OCI-LY7 (cell line): Measurements from ENCODE around the gene GNA15. TPM values are rescaled to one million over a fixed set of nuclear protein-coding genes. Genes with fewer than 3 reads are reported as not detected.

Experiments
- BruUV-seq: library from RNA; stranded (reverse); fragments of 400-500 nt; replicated peaks from 2 replicates; lab custom pipeline; 2021; lab: Mats Ljungman, UMichigan
- CTCF ChIA-PET: fragments of 300-600 bp; sonication (Branson Sonifier 250); formaldehyde crosslinking; loops from one replicate; lab custom pipeline; 2022; ENCODE audit warnings: antibody characterized with exemption; ENCODE audit not compliant: unreplicated experiment; lab: Charles Lee
- POLR2A ChIA-PET: fragments of 300-600 bp; sonication (Branson Sonifier 250); formaldehyde crosslinking; loops from one replicate; lab custom pipeline; 2022; ENCODE audit warnings: antibody characterized with exemption; lab: Charles Lee
- DNase-seq: peaks from one replicate; pipeline ENCODE4 v3.0.0-alpha.2; 2015; ENCODE audit warnings: low spot score
- H2AFZ ChIP-seq: fragments of 200-600 bp; sonication (generic), shearing (Covaris generic); 2 replicates; pipeline ENCODE4 v1.6.1; 2014; ENCODE audit warnings: mild to moderate bottlenecking, antibody characterized with exemption, low read length, moderate library complexity
- H3K27ac ChIP-seq: fragments of 200-600 bp; sonication (generic); 2 replicates; pipeline ENCODE4 v1.5.1; 2014; ENCODE audit warnings: mixed run types, low read depth, mild to moderate bottlenecking, moderate library complexity, low read length, inconsistent platforms; ENCODE audit not compliant: poor library complexity, severe bottlenecking
- H3K36me3 ChIP-seq: fragments of 200-600 bp; sonication (generic); 2 replicates; pipeline ENCODE4 v1.6.1; 2014; ENCODE audit warnings: mild to moderate bottlenecking, antibody characterized with exemption, low read length, moderate library complexity, mixed read lengths; ENCODE audit not compliant: insufficient read depth
- H3K4me1 ChIP-seq: fragments of 200-600 bp; sonication (generic); 2 replicates; pipeline ENCODE4 v1.5.1; 2014; ENCODE audit warnings: mild to moderate bottlenecking, low read length; ENCODE audit not compliant: insufficient read depth, poor library complexity, severe bottlenecking
- H3K4me2 ChIP-seq: fragments of 200-600 bp; sonication (generic); 2 replicates; pipeline ENCODE4 v1.6.1; 2014; ENCODE audit warnings: mild to moderate bottlenecking, low read length
- H3K4me3 ChIP-seq: fragments of 200-600 bp; sonication (generic); 2 replicates; pipeline ENCODE4 v1.5.1; 2014; ENCODE audit warnings: mild to moderate bottlenecking, low read depth, low read length; ENCODE audit not compliant: poor library complexity, severe bottlenecking
- H3K79me2 ChIP-seq: fragments of 200-600 bp; sonication (generic); 2 replicates; pipeline ENCODE4 v1.6.1; 2016; ENCODE audit warnings: low read depth, mild to moderate bottlenecking, low read length, moderate library complexity, mixed read lengths; ENCODE audit not compliant: insufficient read depth
- H3K9me2 ChIP-seq: fragments of 200-600 bp; sonication (generic); 2 replicates; pipeline ENCODE4 v1.6.1; 2016; ENCODE audit warnings: mild to moderate bottlenecking, low read length, mixed read lengths; ENCODE audit not compliant: insufficient read depth
- H3K9me3 ChIP-seq: fragments of 200-600 bp; sonication (generic); 2 replicates; pipeline ENCODE4 v1.6.1; 2014; ENCODE audit warnings: mild to moderate bottlenecking, mixed run types, low read length, mixed read lengths
- H4K20me1 ChIP-seq: fragments of 200-600 bp; sonication (generic); 2 replicates; pipeline ENCODE4 v1.6.1; 2014; ENCODE audit warnings: mild to moderate bottlenecking, antibody characterized with exemption, low read length, moderate library complexity, mixed read lengths; ENCODE audit not compliant: insufficient read depth
- CTCF ChIP-seq: fragments of 200-600 bp; sonication (generic); conservative IDR thresholded peaks from 2 replicates; pipeline ENCODE4 v1.5.1; 2014; ENCODE audit warnings: mild to moderate bottlenecking, antibody characterized with exemption, low read length, moderate library complexity, mixed read lengths
- EZH2phosphoT487 ChIP-seq: fragments of 200-600 bp; sonication (generic); IDR thresholded peaks from 2 replicates; pipeline ENCODE4 v1.6.1; 2018; ENCODE audit warnings: low read depth, borderline replicate concordance, mild to moderate bottlenecking, mixed run types, antibody characterized with exemption, low read length, moderate library complexity, mixed read lengths
- intact Hi-C: fragments of 100-400 bp; cut with micrococcal nuclease; formaldehyde crosslinking; loops from one replicate; pipeline ENCODE4 v1.10.0; 2022; ENCODE audit not compliant: unreplicated experiment
- total RNA-seq, 2 experiments: library from RNA; depleted of rRNA in 1 of 2; stranded (reverse); fragments of >200 nt in 1 of 2; shearing (Covaris generic) in 1 of 2; gene quantifications; 2 replicates each; pipeline ENCODE4 v1.2.3, GENCODE V29; 2014 to 2022

The GNA15 gene
- total RNA-seq, 2 experiments from 2014 or later: not detected

- Histone ChIP-seq H3K36me3 (peaks cover 24% of the 10 kb centered on the region; the same call in 1 of the 2 replicates), H3K9me2 (no peaks in the 10 kb centered on the region), H3K9me3 (no peaks in the 10 kb centered on the region), H4K20me1 (peaks cover 8% of the 10 kb centered on the region; the same call in 1 of the 2 replicates), H3K27ac (no peak overlapping the region), H3K4me3 (peak overlapping the region; percentile 97), H2AFZ (no peak overlapping the region), H3K4me1 (peaks cover 14% of the 10 kb centered on the region), H3K4me2 (peak overlapping the region; percentile 92), H3K79me2 (peaks cover 52% of the 10 kb centered on the region)
- DNase-seq: no peak
- ChIA-PET POLR2A (no interaction called here), CTCF (no interaction called here)
- TF ChIP-seq CTCF (no peak), EZH2phosphoT487 (no peak)
- intact Hi-C loops: no loop called here
- BruUV-seq: no TSS peak
Observed at GRCh38 chr19:3187662-3188511, 52.1 kb downstream of the GNA15 start.

- Histone ChIP-seq H3K27ac (no peak overlapping the region), H3K4me3 (no peak overlapping the region), H3K36me3 (peaks cover 34% of the 10 kb centered on the region), H3K9me3 (no peaks in the 10 kb centered on the region), H4K20me1 (peaks cover 8% of the 10 kb centered on the region; the same call in 1 of the 2 replicates), H2AFZ (no peak overlapping the region), H3K4me2 (no peak overlapping the region), H3K4me1 (peaks cover 14% of the 10 kb centered on the region), H3K9me2 (no peaks in the 10 kb centered on the region), H3K79me2 (peaks cover 52% of the 10 kb centered on the region)
- intact Hi-C loops: no loop called here
- POLR2A ChIA-PET: no interaction called here
- no TSS peak for BruUV-seq
- TF ChIP-seq EZH2phosphoT487: no peak
- no peak for TF ChIP-seq CTCF
- DNase-seq: no peak
- CTCF ChIA-PET: no interaction called here
Observed at GRCh38 chr19:3188627-3189596, 53.1 kb downstream of the GNA15 start.
